T follicular helper cell (primary cell): Measurements from ENCODE around the gene SKAP1.
"Not testable (repeated sequence)": the region's sequence is repeated elsewhere in the genome, so short reads cannot be mapped to it uniquely, and the experiment has no call there.

Source experiments
- DNase-seq: peaks from one replicate; pipeline ENCODE4 v3.0.0-alpha.2; 2020; ENCODE audit warnings: low read depth

Gene SKAP1

DNA sequence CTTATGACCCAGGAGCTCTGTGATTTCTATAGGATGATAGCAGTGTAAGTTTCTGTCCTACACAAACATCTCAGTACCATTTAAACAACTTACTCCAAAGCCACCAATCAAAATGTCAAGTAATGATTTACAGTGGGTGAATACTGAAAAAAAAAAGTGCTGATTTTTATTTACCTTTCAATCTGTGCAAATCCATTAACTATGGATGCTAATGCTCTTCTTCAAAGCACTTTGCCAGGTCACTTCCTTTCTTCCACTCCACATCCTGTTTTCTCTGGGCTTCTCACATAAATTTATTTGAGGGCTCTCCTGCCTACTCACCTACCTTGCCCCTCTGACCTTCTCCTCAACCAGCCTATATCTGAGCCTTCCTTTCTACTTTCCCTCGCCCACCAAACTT is 101.6 kb downstream of the SKAP1 start:
- no peak for DNase-seq

- DNase-seq = no peak
Measured at GRCh38 chr17:48326310-48326709, 103.7 kb downstream of the SKAP1 start.

DNA sequence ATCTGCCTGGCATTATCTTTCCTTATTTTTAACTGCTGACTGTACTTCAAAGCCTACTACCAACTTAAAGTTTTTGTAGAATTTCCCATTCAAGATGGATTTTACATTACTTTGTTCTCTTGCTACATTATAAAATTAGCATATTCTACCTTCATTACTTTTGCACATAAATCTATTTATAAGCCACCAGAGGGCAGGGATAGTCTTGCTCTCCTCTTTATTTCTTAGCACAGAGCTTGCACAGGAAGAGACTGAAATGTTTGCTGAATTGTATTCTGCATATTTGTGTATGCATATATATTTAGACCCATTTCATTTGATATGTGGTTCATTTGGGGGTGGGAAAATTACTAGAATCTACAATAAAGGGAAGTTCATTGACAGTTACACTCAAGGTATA is 108.0 kb downstream of the SKAP1 start:
- no peak for DNase-seq

DNA sequence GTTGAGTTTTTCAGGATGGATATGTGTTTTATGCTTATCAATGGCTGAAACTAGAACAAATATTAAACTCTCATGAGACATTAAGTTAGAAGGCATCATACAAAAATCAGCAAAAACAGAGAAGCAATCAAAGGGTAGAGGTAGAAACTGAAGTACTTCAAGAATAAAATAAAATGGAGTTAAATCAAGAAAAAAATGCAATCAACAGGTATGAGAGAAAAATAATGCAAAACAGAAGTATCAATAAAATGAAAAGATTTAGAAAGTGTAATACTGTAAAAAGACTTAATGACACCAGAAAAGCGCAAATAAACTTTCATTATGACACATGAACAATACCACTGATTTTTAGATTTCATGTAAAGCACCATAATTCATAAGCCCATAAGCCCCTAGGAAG is 112.3 kb downstream of the SKAP1 start:
- DNase-seq = no peak

- DNase-seq = no peak
Measured at GRCh38 chr17:48314716-48315115, 115.3 kb downstream of the SKAP1 start.

DNA sequence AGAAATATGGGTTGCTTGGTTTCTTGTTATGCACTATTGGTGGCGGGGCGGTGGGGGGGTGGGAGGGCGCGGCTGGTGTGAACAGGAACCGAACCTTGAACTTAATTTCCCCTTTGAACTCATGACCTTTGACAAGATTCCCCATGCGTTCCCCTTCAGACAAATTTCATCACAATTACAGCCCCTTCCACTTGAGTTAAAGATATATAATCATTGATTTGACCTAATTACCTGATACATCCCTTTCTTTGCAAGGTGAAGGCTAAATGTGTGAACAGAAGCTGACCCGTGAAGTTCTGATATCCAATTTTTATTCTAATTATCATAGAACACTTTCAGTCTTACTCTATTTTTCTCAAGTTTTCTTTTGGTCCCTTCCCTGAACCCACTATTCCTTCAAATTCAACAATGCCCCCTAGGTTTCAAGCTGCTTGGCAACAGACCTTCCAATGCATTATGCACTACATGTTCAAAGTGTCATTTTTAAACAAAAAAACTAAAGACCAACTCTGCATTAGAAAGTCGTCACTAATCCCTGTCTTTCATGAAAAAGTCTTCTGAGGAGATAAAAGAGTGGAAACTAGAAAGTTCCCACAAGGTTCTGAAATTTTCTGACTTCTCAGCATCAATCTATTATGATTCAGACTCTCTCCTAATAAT is 116.8 kb downstream of the SKAP1 start:
- no peak for DNase-seq

GRCh38 chr17:48311324-48311723 is 118.7 kb downstream of the SKAP1 start:
- no peak for DNase-seq

DNA sequence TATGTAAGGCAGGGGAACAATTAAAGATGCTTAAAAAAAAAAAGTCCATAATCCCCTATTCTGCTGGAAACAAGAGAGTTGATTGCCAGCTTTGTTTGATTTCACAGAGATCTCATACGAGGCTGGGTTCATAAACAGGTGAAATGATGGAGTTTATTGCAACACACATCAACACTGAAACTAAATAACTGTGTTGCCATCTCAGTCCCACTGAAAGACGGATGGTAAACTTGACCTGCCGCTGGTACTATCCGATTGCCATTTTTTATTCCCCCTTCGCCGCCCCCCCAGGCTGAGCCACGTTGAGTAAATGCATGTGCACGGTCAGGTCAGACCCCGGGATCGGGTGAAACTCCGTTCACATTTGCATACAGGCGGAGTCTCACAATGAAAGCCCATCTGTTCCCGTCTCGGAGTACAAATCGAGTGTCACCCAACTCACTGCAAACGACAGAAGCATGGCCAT is 119.2 kb downstream of the SKAP1 start:
- DNase-seq = no peak

- DNase-seq = no peak
Measured at GRCh38 chr17:48308581-48308980, 121.4 kb downstream of the SKAP1 start.

DNA sequence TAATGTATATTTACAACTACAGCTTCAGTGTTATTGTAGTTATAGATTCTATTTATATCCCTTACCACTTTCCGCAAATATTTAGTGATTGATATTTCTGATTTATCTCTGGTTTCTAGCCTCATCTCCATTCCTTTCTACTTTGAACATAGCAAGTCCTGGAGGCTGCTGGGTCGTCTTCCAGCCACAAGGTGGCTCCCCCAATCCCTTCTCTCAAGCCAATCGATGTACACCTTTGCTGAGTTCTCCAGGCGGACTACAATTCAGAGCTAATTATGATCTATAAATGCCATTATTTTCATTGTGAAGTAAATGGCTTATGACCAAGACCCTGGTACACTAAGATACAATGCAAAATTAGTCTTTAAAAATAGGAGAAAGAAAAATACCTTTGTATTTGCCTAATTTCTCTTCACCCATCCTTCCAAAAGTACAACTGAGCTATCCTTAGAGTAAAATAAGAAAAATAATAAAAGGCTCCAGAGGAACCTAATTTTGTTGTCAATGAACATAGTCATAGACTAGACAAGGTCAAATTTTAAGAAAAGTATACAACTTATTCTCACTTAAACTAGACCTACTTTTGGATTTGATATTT is 122.1 kb downstream of the SKAP1 start:
- DNase-seq = peak; percentile 32

DNA sequence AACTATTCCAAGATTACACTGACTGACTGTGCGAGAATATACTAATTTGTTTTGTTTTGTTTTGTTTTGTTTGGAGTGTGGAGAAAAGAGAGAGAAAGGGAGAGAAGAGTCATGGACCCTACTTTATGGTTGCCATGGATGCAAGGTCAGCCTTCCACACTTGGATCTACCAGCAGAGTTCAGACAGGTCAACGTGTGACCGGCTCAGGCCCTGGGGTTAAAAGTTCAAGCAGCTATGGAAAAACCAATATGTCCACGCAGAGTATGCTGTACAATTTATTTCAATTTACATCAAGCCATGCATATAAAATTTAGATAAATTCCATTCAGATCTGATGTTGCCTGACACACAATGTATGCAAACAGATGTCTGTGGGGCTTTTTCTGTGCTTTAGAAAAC is 122.8 kb downstream of the SKAP1 start:
- no peak for DNase-seq

GRCh38 chr17:48301002-48301401 is 129.0 kb downstream of the SKAP1 start:
- DNase-seq = no peak

- DNase-seq = no peak
Measured at GRCh38 chr17:48299760-48300159, 130.3 kb downstream of the SKAP1 start.

DNA sequence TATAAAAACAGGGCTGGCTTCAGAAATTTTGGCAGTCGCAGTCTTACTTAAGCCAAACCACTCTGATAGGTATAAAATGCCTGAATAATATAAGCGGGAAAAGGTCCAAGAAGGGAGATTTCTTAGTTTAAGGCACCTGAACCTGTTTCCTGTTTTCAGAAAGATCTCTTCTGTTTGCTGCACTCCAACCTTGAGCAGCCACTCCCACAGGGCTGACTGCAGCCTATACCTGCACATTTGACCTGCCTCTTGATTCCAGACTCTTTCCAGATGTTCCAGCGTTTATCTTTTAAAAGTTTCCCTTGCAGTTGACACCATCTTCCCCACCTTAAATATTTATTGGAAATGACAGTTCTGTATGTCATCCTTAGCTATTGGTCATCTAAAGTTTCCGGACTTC is 132.2 kb downstream of the SKAP1 start:
- no peak for DNase-seq

GRCh38 chr17:48296453-48296852 is 133.6 kb downstream of the SKAP1 start:
- no peak for DNase-seq

DNA sequence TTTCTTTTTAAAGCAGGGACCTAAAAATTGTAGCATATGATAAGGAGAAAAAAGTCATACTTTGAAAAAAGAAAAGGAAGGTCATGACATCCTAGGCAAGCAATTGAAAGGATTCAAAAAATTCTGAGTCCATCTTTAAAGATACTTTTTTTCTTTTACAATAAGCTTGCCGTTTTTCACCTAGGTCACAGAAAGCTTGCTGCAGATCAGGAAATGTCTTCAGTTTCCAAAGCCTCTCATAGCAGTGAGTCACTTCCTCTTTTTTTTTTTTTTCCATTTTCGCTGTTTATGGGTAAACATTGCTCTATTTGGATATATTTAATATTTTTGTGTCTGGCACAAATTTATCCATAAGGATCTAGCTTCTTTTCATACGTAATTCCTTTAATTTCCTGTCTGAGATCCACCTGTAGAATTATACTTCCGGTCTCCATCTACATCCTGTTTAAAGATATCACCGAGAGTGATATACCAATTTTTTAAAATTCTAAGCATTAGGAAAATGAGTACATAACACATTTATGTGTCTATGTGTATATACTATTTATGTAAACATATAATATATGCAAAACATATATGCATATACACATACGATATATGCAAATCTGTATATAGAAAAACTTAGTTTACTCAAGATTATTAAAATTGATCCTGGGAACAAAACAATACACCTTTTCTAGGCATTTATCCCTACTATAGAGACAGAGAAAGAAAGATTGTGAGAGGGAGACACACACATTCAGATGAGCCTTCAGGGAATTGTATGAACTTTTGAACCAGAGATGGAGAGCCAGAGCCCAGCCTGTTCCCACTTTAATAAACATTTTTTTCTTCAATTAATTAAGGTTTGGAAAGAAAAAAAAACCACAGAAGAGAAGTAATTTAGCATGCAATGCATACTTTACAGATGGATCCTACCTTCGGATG is 134.4 kb downstream of the SKAP1 start:
- no peak for DNase-seq

GRCh38 chr17:48294806-48295361 is 135.1 kb downstream of the SKAP1 start:
- no peak for DNase-seq

GRCh38 chr17:48294020-48294805 is 135.8 kb downstream of the SKAP1 start:
- DNase-seq = no peak

DNA sequence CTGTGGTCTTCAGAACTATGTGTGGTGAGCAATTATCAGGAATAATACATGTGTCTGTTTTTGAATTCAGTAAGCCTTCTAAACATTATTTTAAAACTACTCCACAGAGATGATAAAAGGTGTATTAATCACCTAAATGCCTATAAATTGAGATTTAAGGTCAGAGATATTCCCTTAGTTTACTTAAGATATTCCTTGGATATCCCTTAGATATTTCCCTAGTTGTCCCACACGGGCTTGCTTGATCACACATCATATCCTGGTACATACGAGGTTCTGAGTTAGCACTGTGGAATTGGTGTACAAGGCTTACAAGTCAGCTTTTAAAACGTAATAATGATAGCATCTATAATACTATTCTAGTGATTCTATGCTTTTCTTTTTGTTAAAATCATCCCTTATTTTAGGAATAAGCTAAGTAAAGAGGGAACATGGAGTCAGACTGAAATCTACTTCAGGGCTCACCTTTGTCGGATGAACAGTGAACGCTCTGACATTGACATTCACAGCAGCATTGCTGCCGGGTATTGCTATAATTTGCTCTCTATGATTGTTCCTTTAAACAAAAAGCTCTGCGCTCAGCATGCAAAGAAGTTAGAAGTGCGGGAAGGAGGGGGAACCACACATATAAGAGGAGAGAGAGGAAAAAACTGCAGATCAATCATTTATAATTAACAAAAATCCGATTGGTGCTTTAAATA is 136.5 kb downstream of the SKAP1 start:
- DNase-seq = no peak

GRCh38 chr17:48290378-48290777 is 139.6 kb downstream of the SKAP1 start:
- DNase-seq = no peak

- not testable (repeated sequence) for DNase-seq
Measured at GRCh38 chr17:48286917-48287316, 143.1 kb downstream of the SKAP1 start.
